ENCODE results near the gene SNED1.

The SNED1 gene

DNA sequence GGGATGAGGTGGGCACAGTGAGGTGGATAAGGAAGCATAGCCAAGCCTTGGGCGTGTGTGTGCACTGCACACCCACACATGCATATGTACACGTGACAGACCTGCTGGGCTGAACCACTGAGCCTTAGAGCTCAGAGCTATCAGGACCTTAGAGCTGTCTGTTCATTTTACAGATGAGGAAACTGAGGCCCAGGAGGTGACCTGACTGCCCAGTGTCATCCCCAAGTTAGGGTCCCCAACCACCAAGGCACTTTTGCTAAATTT is 8.2 kb upstream of the SNED1 start:
- Histone ChIP-seq H3K4me3 (ENCODE audit: low read depth in 1 of 2, low read length in 2 of 2) (no peak overlapping the region), H3K4me1 (ENCODE audit: insufficient read depth, low read length) (no peaks in the 10 kb centered on the region), H3K79me2 (ENCODE audit: insufficient read depth, low read length) (no peaks in the 10 kb centered on the region), H3K4me2 (ENCODE audit: insufficient read depth, low read length) (no peak overlapping the region), H3K27me3 (ENCODE audit: insufficient read depth, low read length, poor library complexity) (no peaks in the 10 kb centered on the region), H3K27ac (ENCODE audit: low read length) (no peak overlapping the region), H3K9me3 (ENCODE audit: insufficient read depth, low read length, severe bottlenecking) (no peaks in the 10 kb centered on the region), H4K20me1 (ENCODE audit: insufficient read depth, low read length) (peaks cover 3% of the 10 kb centered on the region; the same call in 1 of the 2 replicates), H3K9ac (ENCODE audit: low read depth, low read length) (no peak overlapping the region), H3K36me3 (ENCODE audit: insufficient read depth, low read length) (no peaks in the 10 kb centered on the region), H2AFZ (ENCODE audit: low read depth, low read length) (no peak overlapping the region)
- TF ChIP-seq EZH2 (IDR thresholded peaks at IDR 0.05; ENCODE audit: borderline replicate concordance, low read depth, low read length, severe bottlenecking) = no peak
- TF ChIP-seq, protein P1, sequence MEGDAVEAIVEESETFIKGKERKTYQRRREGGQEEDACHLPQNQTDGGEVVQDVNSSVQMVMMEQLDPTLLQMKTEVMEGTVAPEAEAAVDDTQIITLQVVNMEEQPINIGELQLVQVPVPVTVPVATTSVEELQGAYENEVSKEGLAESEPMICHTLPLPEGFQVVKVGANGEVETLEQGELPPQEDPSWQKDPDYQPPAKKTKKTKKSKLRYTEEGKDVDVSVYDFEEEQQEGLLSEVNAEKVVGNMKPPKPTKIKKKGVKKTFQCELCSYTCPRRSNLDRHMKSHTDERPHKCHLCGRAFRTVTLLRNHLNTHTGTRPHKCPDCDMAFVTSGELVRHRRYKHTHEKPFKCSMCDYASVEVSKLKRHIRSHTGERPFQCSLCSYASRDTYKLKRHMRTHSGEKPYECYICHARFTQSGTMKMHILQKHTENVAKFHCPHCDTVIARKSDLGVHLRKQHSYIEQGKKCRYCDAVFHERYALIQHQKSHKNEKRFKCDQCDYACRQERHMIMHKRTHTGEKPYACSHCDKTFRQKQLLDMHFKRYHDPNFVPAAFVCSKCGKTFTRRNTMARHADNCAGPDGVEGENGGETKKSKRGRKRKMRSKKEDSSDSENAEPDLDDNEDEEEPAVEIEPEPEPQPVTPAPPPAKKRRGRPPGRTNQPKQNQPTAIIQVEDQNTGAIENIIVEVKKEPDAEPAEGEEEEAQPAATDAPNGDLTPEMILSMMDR (IDR thresholded peaks at IDR 0.05; ENCODE audit: borderline replicate concordance, extremely low read depth, low read length, poor library complexity, severe bottlenecking) = no peak
- DNase-seq (no peak), ATAC-seq (ENCODE audit: insufficient read depth, low read depth) (no peak)

DNA sequence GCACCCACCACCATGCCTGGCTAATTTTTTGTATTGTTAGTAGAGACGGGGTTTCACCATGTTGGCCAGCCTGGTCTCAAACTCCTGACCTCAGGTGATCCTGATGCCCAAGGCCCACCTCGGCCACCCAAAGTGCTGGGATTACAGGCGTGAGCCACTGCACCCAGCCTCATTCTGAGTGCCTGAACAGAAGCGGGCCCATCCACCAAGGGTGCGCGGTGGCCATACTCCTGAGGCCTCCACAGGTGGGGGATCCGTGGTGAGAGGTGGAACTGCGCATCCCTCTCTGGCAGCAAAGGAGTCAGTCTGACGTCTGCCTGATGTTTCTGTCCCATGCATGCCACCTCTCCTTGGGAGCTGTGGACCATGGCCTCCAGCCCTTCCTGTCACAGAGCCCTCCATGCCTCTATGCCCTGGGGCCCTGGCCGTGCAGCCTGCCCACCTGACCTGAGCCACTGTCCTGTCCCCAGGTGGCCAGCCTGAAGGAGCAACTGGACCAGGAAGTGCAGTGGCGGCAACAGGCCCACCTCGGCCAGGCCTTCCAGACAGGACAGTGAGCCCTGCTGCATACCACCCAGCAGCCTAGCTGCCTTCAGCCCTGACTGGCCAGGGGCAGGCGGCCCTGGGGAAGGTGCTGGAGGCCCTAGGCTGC is 7.6 kb upstream of the SNED1 start:
- H3K9ac ChIP-seq (ENCODE audit: low read depth, low read length) = no peak overlapping the region
- no peak overlapping the region for H3K4me2 ChIP-seq (ENCODE audit: insufficient read depth, low read length)
- H3K79me2 ChIP-seq (ENCODE audit: insufficient read depth, low read length) = no peaks in the 10 kb centered on the region
- DNase-seq = no peak
- no peaks in the 10 kb centered on the region for H3K9me3 ChIP-seq (ENCODE audit: insufficient read depth, low read length, severe bottlenecking)
- no peaks in the 10 kb centered on the region for H3K4me1 ChIP-seq (ENCODE audit: insufficient read depth, low read length)
- H4K20me1 ChIP-seq (ENCODE audit: insufficient read depth, low read length) = peaks cover 3% of the 10 kb centered on the region; the same call in 1 of the 2 replicates
- no peak overlapping the region for H3K27ac ChIP-seq (ENCODE audit: low read length)
- no peaks in the 10 kb centered on the region for H3K27me3 ChIP-seq (ENCODE audit: insufficient read depth, low read length, poor library complexity)
- no peak overlapping the region for H3K4me3 ChIP-seq (ENCODE audit: low read depth in 1 of 2, low read length in 2 of 2)
- H3K36me3 ChIP-seq (ENCODE audit: insufficient read depth, low read length) = no peaks in the 10 kb centered on the region
- no peak overlapping the region for H2AFZ ChIP-seq (ENCODE audit: low read depth, low read length)
- TF ChIP-seq EZH2 (IDR thresholded peaks at IDR 0.05; ENCODE audit: borderline replicate concordance, low read depth, low read length, severe bottlenecking) = no peak
- TF ChIP-seq, protein P1 (IDR thresholded peaks at IDR 0.05; ENCODE audit: borderline replicate concordance, extremely low read depth, low read length, poor library complexity, severe bottlenecking) = no peak
- no peak for ATAC-seq (ENCODE audit: insufficient read depth, low read depth)

DNA sequence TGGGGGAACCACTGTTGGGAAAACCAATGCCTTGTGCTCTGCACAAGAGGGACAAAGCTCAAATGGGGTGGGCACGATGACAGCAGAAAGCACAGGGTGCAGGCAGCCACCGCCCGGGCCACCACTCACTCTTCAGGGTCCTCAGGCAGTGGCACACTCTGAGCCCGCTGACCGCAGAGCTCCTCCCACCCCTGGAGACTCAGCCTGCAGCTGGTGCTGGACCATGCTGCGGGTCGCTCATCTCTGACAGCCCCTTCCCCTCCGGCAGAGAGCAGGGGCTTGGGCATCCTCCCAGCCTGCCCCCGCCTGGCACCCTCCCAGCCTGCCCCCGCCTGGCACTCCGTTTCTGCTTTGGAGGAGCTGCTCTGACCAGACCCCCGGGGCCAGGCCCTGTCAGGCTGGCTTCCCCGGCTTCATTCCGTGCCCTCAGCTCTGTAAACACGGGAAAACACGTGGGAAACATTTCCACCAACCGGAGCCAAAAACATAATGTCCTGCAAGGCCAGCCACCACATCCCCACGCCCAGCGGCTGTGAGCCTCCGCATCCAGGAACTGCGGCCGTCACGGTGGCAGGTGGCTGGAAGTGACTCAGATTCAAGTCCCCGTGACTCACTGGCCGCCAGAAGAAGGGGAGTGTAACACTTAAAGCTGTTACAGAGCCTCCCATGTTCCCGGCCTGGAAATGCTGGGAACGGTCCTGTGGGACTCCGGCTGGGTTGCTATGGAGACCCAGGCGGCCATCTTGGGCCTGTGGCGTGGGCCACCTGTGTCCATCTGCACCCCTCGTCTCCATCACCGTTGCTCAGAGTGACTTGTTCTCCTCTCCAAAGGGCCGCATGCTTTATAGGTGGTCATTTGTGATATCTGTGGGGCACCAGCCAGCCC is 6.8 kb upstream of the SNED1 start:
- Histone ChIP-seq H3K79me2 (ENCODE audit: insufficient read depth, low read length) (no peaks in the 10 kb centered on the region), H3K36me3 (ENCODE audit: insufficient read depth, low read length) (no peaks in the 10 kb centered on the region), H3K4me1 (ENCODE audit: insufficient read depth, low read length) (no peaks in the 10 kb centered on the region), H3K4me3 (ENCODE audit: low read depth in 1 of 2, low read length in 2 of 2) (no peak overlapping the region), H4K20me1 (ENCODE audit: insufficient read depth, low read length) (peaks cover 3% of the 10 kb centered on the region; the same call in 1 of the 2 replicates), H3K27me3 (ENCODE audit: insufficient read depth, low read length, poor library complexity) (no peaks in the 10 kb centered on the region), H3K9me3 (ENCODE audit: insufficient read depth, low read length, severe bottlenecking) (no peaks in the 10 kb centered on the region), H3K9ac (ENCODE audit: low read depth, low read length) (no peak overlapping the region), H3K4me2 (ENCODE audit: insufficient read depth, low read length) (no peak overlapping the region), H2AFZ (ENCODE audit: low read depth, low read length) (no peak overlapping the region), H3K27ac (ENCODE audit: low read length) (no peak overlapping the region)
- DNase-seq (no peak), ATAC-seq (ENCODE audit: insufficient read depth, low read depth) (no peak)
- TF ChIP-seq EZH2 (IDR thresholded peaks at IDR 0.05; ENCODE audit: borderline replicate concordance, low read depth, low read length, severe bottlenecking) = no peak
- TF ChIP-seq, protein P1 (IDR thresholded peaks at IDR 0.05; ENCODE audit: borderline replicate concordance, extremely low read depth, low read length, poor library complexity, severe bottlenecking) = no peak
